ENCODE measurements around the gene TRAPPC2L. TPM values are rescaled to one million over a fixed set of nuclear protein-coding genes. Genes with fewer than 3 reads are reported as not detected.

Gene TRAPPC2L
- total RNA-seq, 1 donor from 2014 or later, result 59.1 TPM

DNA sequence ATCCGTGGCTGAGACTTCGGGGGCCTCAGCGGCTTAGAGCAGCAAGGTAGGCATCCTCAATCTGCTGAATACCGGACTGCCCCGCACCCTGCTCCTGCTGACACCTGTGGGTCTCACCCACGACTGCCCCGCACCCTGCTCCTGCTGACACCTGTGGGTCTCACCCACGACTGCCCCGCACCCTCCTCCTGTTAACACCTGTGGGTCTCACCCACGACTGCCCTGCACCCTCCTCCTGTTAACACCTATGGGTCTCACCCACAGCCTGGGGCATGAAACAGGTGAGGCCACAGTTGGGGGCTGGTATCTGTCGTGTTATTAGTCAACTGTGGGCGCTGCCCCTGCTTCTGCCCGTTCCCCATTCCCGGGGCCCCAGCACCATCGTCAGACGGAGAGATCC is 45.8 kb downstream of the TRAPPC2L start:
- Mint-ChIP-seq H3K27ac (ENCODE audit: unreplicated experiment) (no peak overlapping the region), H3K4me1 (ENCODE audit: low read depth, unreplicated experiment) (peaks cover 5% of the 10 kb centered on the region), H3K4me3 (ENCODE audit: unreplicated experiment) (no peak overlapping the region), H3K9me3 (ENCODE audit: unreplicated experiment) (no peaks in the 10 kb centered on the region), H3K36me3 (ENCODE audit: low read depth, unreplicated experiment) (no peaks in the 10 kb centered on the region), H3K27me3 (ENCODE audit: low read depth, unreplicated experiment) (peaks cover 17% of the 10 kb centered on the region)
- no peaks in the 10 kb centered on the region for H4K20me1 ChIP-seq (ENCODE audit: insufficient read depth, low read length)
- H3K4me1 ChIP-seq (ENCODE audit: insufficient read depth, low read length), result peaks cover 3% of the 10 kb centered on the region
- no peaks in the 10 kb centered on the region for H3K79me2 ChIP-seq (ENCODE audit: insufficient read depth, low read length)
- TF ChIP-seq EZH2 (IDR thresholded peaks at IDR 0.05; ENCODE audit: insufficient read depth, low read length), result no peak
- TF ChIP-seq, protein P1, sequence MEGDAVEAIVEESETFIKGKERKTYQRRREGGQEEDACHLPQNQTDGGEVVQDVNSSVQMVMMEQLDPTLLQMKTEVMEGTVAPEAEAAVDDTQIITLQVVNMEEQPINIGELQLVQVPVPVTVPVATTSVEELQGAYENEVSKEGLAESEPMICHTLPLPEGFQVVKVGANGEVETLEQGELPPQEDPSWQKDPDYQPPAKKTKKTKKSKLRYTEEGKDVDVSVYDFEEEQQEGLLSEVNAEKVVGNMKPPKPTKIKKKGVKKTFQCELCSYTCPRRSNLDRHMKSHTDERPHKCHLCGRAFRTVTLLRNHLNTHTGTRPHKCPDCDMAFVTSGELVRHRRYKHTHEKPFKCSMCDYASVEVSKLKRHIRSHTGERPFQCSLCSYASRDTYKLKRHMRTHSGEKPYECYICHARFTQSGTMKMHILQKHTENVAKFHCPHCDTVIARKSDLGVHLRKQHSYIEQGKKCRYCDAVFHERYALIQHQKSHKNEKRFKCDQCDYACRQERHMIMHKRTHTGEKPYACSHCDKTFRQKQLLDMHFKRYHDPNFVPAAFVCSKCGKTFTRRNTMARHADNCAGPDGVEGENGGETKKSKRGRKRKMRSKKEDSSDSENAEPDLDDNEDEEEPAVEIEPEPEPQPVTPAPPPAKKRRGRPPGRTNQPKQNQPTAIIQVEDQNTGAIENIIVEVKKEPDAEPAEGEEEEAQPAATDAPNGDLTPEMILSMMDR (IDR thresholded peaks at IDR 0.05; ENCODE audit: insufficient read depth, low read depth, low read length), result no peak
- no peak overlapping the region for H3K4me2 ChIP-seq (ENCODE audit: low read length)
- FAIRE-seq (no peak), DNase-seq (ENCODE audit: low read depth) (no peak)
- no peaks in the 10 kb centered on the region for H3K36me3 ChIP-seq (ENCODE audit: insufficient read depth, low read length)
- no peak overlapping the region for H2AFZ ChIP-seq (ENCODE audit: low read depth, low read length)
- no peaks in the 10 kb centered on the region for H3K27me3 ChIP-seq (ENCODE audit: insufficient read depth, low read length)
- H3K9me3 ChIP-seq (ENCODE audit: insufficient read depth, low read depth, low read length), result no peaks in the 10 kb centered on the region
- no peak overlapping the region for H3K9ac ChIP-seq (ENCODE audit: low read length)
- H3K27ac ChIP-seq (ENCODE audit: low read depth, low read length), result no peak overlapping the region
- no peak overlapping the region for H3K4me3 ChIP-seq (ENCODE audit: insufficient read depth, low read depth, low read length)

DNA sequence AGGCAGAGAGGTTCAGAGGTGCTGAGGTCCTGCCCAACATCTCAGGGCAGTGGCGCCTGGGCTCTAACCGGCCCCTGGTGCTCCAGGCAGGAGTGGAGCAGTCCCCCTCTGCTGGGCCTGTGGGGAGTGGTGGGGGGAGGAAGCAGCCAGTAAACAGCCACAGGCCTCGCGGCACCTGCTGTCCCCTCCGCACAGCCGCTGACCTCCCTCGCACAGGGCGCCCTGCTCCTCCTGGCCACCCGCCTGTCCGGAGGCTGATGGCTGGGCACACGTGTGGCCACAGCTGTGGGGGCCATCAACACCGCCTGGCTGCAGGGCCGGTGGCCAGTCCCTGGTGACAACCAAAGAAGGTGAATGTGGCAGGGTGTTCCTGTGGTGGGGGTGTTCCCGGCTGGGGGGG is 46.3 kb downstream of the TRAPPC2L start:
- Mint-ChIP-seq H3K4me3 (ENCODE audit: unreplicated experiment) (no peak overlapping the region), H3K4me1 (ENCODE audit: low read depth, unreplicated experiment) (peaks cover 6% of the 10 kb centered on the region), H3K36me3 (ENCODE audit: low read depth, unreplicated experiment) (no peaks in the 10 kb centered on the region), H3K9me3 (ENCODE audit: unreplicated experiment) (no peaks in the 10 kb centered on the region), H3K27me3 (ENCODE audit: low read depth, unreplicated experiment) (peaks cover 15% of the 10 kb centered on the region), H3K27ac (ENCODE audit: unreplicated experiment) (no peak overlapping the region)
- Histone ChIP-seq H3K79me2 (ENCODE audit: insufficient read depth, low read length) (no peaks in the 10 kb centered on the region), H3K4me3 (ENCODE audit: insufficient read depth, low read depth, low read length) (no peak overlapping the region), H3K36me3 (ENCODE audit: insufficient read depth, low read length) (no peaks in the 10 kb centered on the region), H3K27ac (ENCODE audit: low read depth, low read length) (no peak overlapping the region), H3K9me3 (ENCODE audit: insufficient read depth, low read depth, low read length) (no peaks in the 10 kb centered on the region), H3K27me3 (ENCODE audit: insufficient read depth, low read length) (no peaks in the 10 kb centered on the region), H3K4me1 (ENCODE audit: insufficient read depth, low read length) (peaks cover 3% of the 10 kb centered on the region), H3K9ac (ENCODE audit: low read length) (no peak overlapping the region), H3K4me2 (ENCODE audit: low read length) (no peak overlapping the region), H2AFZ (ENCODE audit: low read depth, low read length) (no peak overlapping the region), H4K20me1 (ENCODE audit: insufficient read depth, low read length) (no peaks in the 10 kb centered on the region)
- no peak for TF ChIP-seq EZH2 (IDR thresholded peaks at IDR 0.05; ENCODE audit: insufficient read depth, low read length)
- TF ChIP-seq, protein P1 (IDR thresholded peaks at IDR 0.05; ENCODE audit: insufficient read depth, low read depth, low read length), result no peak
- DNase-seq (ENCODE audit: low read depth) (no peak), FAIRE-seq (no peak)

DNA sequence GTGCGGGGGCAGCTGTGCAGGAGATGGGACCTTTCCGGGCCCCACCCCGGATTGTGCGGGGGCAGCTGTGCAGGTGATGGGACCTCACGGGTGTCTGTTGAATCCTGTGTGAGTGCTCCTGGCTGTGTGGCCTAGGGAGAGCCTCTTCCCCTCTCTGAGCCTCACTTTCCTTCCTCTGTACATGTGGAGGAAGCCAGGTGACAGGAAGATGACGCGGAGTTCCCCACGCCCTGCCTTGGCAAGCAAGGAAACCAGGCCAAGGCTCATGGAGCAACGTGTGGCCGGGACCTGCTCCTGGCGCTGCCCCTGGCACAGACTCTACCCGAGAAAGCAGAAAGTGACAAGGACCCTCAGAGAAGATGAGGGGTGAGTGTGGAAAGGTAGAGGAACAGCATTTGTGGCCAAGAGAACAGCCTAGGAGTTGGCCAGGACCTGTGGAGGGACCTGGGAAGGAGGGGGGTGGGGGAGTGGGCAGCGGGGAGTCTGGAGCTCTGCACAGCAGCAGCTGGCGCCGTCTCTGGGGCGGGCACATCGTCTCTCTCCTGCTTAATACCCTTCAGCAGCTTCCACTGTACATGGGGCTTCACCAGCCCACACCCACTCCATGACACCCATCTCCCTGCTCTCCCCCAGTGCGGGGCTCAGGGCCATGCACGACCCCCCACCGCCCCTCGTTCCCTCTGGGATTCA is 47.9 kb downstream of the TRAPPC2L start:
- no peak overlapping the region for H3K27ac ChIP-seq (ENCODE audit: low read depth, low read length)
- TF ChIP-seq, protein P1 (IDR thresholded peaks at IDR 0.05; ENCODE audit: insufficient read depth, low read depth, low read length), result no peak
- no peak for TF ChIP-seq EZH2 (IDR thresholded peaks at IDR 0.05; ENCODE audit: insufficient read depth, low read length)
- no peaks in the 10 kb centered on the region for H3K79me2 ChIP-seq (ENCODE audit: insufficient read depth, low read length)
- H3K27me3 ChIP-seq (ENCODE audit: insufficient read depth, low read length), result no peaks in the 10 kb centered on the region
- Mint-ChIP-seq H3K4me1 (ENCODE audit: low read depth, unreplicated experiment) (peaks cover 6% of the 10 kb centered on the region), H3K27ac (ENCODE audit: unreplicated experiment) (no peak overlapping the region), H3K4me3 (ENCODE audit: unreplicated experiment) (no peak overlapping the region), H3K27me3 (ENCODE audit: low read depth, unreplicated experiment) (peaks cover 11% of the 10 kb centered on the region), H3K36me3 (ENCODE audit: low read depth, unreplicated experiment) (no peaks in the 10 kb centered on the region), H3K9me3 (ENCODE audit: unreplicated experiment) (no peaks in the 10 kb centered on the region)
- H4K20me1 ChIP-seq (ENCODE audit: insufficient read depth, low read length), result no peaks in the 10 kb centered on the region
- no peak overlapping the region for H3K4me2 ChIP-seq (ENCODE audit: low read length)
- no peak overlapping the region for H2AFZ ChIP-seq (ENCODE audit: low read depth, low read length)
- peaks cover 3% of the 10 kb centered on the region for H3K4me1 ChIP-seq (ENCODE audit: insufficient read depth, low read length)
- DNase-seq (ENCODE audit: low read depth) (no peak), FAIRE-seq (no peak)
- no peaks in the 10 kb centered on the region for H3K9me3 ChIP-seq (ENCODE audit: insufficient read depth, low read depth, low read length)
- H3K36me3 ChIP-seq (ENCODE audit: insufficient read depth, low read length), result no peaks in the 10 kb centered on the region
- H3K9ac ChIP-seq (ENCODE audit: low read length), result no peak overlapping the region
- no peak overlapping the region for H3K4me3 ChIP-seq (ENCODE audit: insufficient read depth, low read depth, low read length)
